Nephron progenitor cell (in vitro differentiated cells): ENCODE results near the gene ADAMTS7.

Experiments
- DNase-seq: peaks from one replicate; pipeline ENCODE4 v3.0.0; 2021
- H3K27ac Mint-ChIP-seq: 2 replicates; pipeline ENCODE4 v1.8.0; 2021; ENCODE audit warnings: mild to moderate bottlenecking, moderate library complexity, mixed read lengths
- H3K27me3 Mint-ChIP-seq: 2 replicates; pipeline ENCODE4 v1.8.0; 2021; ENCODE audit warnings: mild to moderate bottlenecking, low read depth, mixed read lengths; ENCODE audit not compliant: poor library complexity
- H3K36me3 Mint-ChIP-seq: 2 replicates; pipeline ENCODE4 v1.8.0; 2021; ENCODE audit warnings: low read depth, mixed read lengths
- H3K4me1 Mint-ChIP-seq: 2 replicates; pipeline ENCODE4 v1.8.0; 2021; ENCODE audit warnings: mixed read lengths
- H3K4me3 Mint-ChIP-seq: 2 replicates; pipeline ENCODE4 v1.8.0; 2021; ENCODE audit warnings: mild to moderate bottlenecking, moderate library complexity, mixed read lengths
- H3K9me3 Mint-ChIP-seq: 2 replicates; pipeline ENCODE4 v1.8.0; 2021; ENCODE audit warnings: mild to moderate bottlenecking, moderate library complexity, mixed read lengths
- TF ChIP-seq, protein P1 (sequence below): fragments of 200-600 bp; sonication (generic); IDR thresholded peaks from 2 replicates; pipeline ENCODE4 v1.5.0; 2021; ENCODE audit warnings: antibody characterized with exemption

The ADAMTS7 gene

DNA sequence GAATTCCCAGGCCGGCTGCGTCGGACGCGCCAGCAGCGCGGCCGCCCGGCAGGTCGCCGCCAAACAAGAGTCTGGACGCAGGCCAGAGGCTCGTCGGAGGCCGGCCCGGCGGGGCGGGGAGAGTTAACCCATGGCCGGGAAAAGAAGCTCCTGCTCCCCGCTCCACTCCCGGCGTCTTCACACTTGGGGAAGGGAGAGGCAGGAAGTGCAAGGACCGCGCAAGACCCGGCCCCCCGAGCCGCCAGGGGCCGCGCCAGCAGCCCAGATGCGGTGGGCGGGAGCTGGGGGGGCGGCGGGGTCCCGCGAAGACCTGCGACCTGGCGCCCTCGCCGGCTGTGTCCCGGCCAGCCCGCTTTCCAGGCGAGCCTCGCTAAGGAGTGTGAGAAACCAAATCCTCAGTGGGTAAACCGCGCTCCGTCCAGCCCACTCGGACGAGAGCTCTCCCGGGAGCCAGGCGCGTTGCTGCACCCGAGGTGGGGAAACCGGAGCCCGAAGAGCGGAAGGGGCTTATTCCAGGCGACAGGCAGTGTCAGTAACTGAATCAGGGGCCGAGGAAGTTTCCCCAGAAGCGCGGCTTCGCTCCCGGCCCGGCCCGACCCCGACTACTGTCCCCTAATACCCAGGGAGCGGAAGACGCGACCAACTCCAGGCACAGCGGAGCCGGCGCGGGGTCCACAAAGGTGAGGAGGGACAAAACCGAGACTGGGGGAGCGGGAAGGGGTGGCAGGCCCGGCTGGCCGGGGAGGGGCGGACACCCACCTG is 721 bp downstream of the ADAMTS7 start:
- Mint-ChIP-seq H3K9me3 (no peaks in the 10 kb centered on the region), H3K36me3 (peaks cover 6% of the 10 kb centered on the region), H3K4me3 (peak overlapping the region; percentile 90), H3K27me3 (peaks cover 37% of the 10 kb centered on the region), H3K27ac (no peak overlapping the region), H3K4me1 (peaks cover 35% of the 10 kb centered on the region)
- peak; percentile 69 for DNase-seq
- TF ChIP-seq, protein P1, sequence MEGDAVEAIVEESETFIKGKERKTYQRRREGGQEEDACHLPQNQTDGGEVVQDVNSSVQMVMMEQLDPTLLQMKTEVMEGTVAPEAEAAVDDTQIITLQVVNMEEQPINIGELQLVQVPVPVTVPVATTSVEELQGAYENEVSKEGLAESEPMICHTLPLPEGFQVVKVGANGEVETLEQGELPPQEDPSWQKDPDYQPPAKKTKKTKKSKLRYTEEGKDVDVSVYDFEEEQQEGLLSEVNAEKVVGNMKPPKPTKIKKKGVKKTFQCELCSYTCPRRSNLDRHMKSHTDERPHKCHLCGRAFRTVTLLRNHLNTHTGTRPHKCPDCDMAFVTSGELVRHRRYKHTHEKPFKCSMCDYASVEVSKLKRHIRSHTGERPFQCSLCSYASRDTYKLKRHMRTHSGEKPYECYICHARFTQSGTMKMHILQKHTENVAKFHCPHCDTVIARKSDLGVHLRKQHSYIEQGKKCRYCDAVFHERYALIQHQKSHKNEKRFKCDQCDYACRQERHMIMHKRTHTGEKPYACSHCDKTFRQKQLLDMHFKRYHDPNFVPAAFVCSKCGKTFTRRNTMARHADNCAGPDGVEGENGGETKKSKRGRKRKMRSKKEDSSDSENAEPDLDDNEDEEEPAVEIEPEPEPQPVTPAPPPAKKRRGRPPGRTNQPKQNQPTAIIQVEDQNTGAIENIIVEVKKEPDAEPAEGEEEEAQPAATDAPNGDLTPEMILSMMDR = no peak

DNA sequence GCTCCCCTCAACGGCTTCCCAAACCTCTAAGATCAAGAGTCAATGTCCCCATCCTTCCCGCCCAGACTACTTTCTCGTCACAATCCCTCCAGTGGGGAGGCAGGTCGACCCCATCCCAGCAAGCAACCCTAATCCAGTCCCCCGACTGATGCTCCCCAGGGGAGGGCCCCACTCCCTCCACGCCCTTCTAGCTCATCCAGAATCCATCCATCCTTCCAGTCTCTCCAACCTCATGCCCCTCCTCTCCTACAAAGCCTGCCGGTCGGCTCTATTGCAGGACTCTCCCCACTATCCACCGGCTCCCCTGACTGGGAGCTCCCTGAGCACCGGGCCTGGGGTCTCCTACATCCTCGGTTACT is 1.3 kb downstream of the ADAMTS7 start:
- Mint-ChIP-seq H3K27me3 (peaks cover 37% of the 10 kb centered on the region), H3K36me3 (peaks cover 6% of the 10 kb centered on the region), H3K9me3 (no peaks in the 10 kb centered on the region), H3K27ac (peak overlapping the region; percentile 80), H3K4me1 (peaks cover 40% of the 10 kb centered on the region), H3K4me3 (peak overlapping the region; percentile 90)
- TF ChIP-seq, protein P1 = no peak
- DNase-seq = no peak

DNA sequence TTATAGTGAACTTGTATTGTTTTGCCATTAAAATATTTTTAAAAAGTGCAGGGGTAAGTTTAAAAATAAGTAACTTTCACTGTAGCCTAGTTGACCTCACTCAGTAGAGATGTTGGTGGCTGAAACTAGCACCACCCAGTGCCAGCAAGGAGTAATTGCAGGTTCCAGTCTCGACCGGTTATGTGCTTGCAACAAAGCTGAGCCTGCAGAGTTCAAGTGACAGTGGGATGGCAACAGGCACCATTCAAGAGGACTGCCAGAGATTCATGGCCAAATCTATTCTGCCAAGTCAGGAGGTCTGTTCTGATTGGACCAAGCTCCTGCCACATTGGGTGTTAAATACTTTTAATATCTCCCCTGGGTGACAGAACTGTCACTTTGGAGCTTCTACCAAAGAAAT is 2.7 kb downstream of the ADAMTS7 start:
- Mint-ChIP-seq H3K36me3 (peaks cover 6% of the 10 kb centered on the region), H3K27me3 (peaks cover 37% of the 10 kb centered on the region), H3K9me3 (no peaks in the 10 kb centered on the region), H3K27ac (no peak overlapping the region), H3K4me1 (peaks cover 44% of the 10 kb centered on the region), H3K4me3 (peak overlapping the region; percentile 38)
- no peak for DNase-seq
- TF ChIP-seq, protein P1 = peak; percentile 42

DNA sequence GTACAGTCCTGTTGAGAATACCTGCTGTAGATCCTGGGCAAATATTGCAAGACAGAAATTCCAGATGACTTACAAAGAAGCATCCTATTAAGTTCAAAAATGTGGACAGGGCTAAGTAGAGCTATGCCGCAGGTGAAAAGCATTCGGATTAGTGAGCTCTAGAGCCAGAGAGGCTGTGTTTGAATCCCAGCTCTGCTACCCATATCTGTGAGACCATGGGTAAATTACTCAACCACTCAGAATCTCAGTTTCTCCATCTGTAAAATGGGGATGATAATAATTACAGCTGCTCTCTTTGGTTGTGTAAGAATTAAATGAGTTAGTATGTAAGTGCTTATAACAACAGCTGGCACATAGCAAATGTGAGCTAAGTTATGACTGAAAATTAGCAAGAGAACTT is 3.9 kb downstream of the ADAMTS7 start:
- Mint-ChIP-seq H3K27me3 (peaks cover 36% of the 10 kb centered on the region), H3K4me3 (no peak overlapping the region), H3K4me1 (peaks cover 35% of the 10 kb centered on the region), H3K27ac (no peak overlapping the region), H3K36me3 (peaks cover 6% of the 10 kb centered on the region), H3K9me3 (no peaks in the 10 kb centered on the region)
- no peak for DNase-seq
- TF ChIP-seq, protein P1 = no peak

DNA sequence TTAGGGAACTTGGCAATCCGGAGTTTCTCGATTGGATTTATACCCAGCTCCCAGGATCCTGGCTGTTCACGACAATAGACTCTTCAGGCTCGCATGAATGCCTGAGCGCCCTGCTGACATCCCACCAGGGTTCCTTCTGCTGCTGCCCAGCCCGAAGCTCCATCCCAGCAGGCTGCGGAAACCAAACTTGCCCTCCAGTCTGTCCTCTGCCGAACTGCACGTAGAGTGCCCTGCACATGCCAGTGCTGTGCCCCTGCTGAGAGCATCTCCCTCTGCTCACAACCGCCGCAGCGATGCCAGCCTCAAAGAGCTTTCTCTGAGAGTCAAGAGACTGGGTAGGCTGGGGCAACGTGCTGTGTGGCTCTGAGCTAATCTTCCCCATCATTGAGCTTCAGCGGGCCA is 6.9 kb downstream of the ADAMTS7 start:
- H3K27me3 Mint-ChIP-seq = peaks cover 22% of the 10 kb centered on the region
- no peak overlapping the region for H3K27ac Mint-ChIP-seq
- TF ChIP-seq, protein P1 = no peak
- H3K4me1 Mint-ChIP-seq = peaks cover 25% of the 10 kb centered on the region
- DNase-seq = peak; percentile 25
- H3K9me3 Mint-ChIP-seq = no peaks in the 10 kb centered on the region
- peaks cover 15% of the 10 kb centered on the region for H3K36me3 Mint-ChIP-seq
- peak overlapping the region; percentile 45 for H3K4me3 Mint-ChIP-seq

DNA sequence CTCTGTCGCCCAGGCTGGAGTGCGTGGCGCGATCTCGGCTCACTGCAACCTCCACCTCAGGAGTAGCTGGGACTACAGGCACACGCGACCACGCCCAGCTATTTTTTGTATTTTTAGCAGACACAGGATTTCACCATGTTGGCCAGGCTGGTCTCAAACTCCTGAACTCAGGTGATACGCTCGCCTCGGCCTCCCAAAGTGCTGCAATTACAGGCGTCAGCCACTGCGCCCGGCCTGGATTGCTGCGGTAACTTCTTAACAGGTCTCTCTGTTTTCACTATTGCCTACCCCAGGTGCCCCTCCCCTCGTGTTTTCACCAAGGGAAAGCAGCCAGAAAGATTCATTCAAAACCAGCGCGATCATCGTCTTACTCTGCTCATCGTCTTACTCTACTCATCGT is 10.5 kb downstream of the ADAMTS7 start:
- Mint-ChIP-seq H3K4me3 (no peak overlapping the region), H3K36me3 (peaks cover 8% of the 10 kb centered on the region), H3K27me3 (no peaks in the 10 kb centered on the region), H3K4me1 (peaks cover 19% of the 10 kb centered on the region), H3K27ac (no peak overlapping the region), H3K9me3 (no peaks in the 10 kb centered on the region)
- TF ChIP-seq, protein P1 = no peak
- DNase-seq = no peak
